Memory B cell (primary cell): ENCODE results near the gene CFD.
"Not testable (repeated sequence)": the region's sequence is repeated elsewhere in the genome, so short reads cannot be mapped to it uniquely, and the experiment has no call there.

ENCODE experiments used
- ATAC-seq: fragments of 150-1000 bp; cut with Tn5 transposase; 2 replicates; pipeline ENCODE4 v1.10.0; 2021; ENCODE audit warnings: low read depth, mild to moderate bottlenecking, moderate library complexity
- DNase-seq, 2 donors: peaks; one replicate each; pipeline ENCODE4 v3.0.0; 2022; ENCODE audit warnings: low spot score in 2 of 2
- H3K27ac Mint-ChIP-seq: one replicate; pipeline ENCODE4 v1.8.0; 2022; ENCODE audit warnings: mild to moderate bottlenecking, moderate library complexity, mixed read lengths
- H3K27me3 Mint-ChIP-seq: one replicate; pipeline ENCODE4 v1.8.0; 2022; ENCODE audit warnings: mixed read lengths
- H3K36me3 Mint-ChIP-seq: one replicate; pipeline ENCODE4 v1.8.0; 2022; ENCODE audit warnings: mild to moderate bottlenecking, mixed read lengths
- H3K4me1 Mint-ChIP-seq: one replicate; pipeline ENCODE4 v1.8.0; 2022; ENCODE audit warnings: mixed read lengths
- H3K4me3 Mint-ChIP-seq: one replicate; pipeline ENCODE4 v1.8.0; 2022; ENCODE audit warnings: mild to moderate bottlenecking, moderate library complexity, mixed read lengths
- H3K9me3 Mint-ChIP-seq: one replicate; pipeline ENCODE4 v1.8.0; 2022; ENCODE audit warnings: mixed read lengths

The CFD gene

DNA sequence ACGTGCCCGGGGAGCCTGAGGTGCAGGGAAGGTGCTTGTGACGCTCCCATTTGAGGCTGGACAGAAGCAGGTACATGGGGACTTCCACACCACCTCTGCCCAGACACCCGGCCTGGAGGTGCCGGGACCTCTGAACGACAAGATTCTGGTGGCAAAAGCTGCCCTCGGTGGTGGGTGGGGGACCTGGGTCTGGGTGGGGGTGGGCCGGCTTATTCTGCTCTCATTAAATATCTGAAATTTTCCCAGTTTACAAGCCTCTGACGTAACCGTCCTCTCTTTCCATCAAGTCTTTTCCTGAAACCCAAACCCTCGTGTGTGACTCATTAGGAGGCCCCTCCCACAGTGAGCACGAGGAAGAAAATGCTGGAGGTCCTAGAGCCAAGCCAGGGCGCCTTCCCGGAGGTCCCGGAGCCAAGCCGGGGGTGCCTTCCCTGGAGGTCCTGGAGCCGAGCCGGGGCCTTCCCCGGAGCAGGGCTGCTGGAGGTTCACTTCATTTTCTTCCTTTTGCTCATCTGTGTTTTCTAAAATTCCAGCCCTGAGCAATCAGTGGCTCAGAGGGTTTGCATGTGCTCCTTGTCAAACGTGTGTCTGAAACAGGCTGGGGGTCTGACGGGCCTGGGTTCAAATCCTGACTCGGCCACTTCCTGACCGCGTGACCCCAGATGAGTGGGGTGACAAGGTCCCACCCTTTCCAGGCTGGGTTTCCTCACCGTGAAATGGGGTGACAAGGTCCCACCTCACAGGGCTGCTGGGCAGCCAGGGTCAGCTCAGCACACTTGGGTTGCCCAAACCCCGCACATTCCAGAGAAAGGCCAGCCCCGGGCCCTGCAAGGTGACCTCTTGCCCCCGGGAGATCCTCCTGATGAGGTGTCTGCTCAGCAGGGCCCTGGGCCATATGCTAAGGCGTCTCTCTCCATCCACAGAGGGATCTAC lies 10.0 kb downstream of the CFD start:
- no peak overlapping the region for H3K4me3 Mint-ChIP-seq
- no peak for DNase-seq
- peaks cover 16% of the 10 kb centered on the region for H3K36me3 Mint-ChIP-seq
- H3K27me3 Mint-ChIP-seq, result no peaks in the 10 kb centered on the region
- H3K27ac Mint-ChIP-seq, result peak overlapping the region; percentile 76
- no peak for ATAC-seq
- H3K4me1 Mint-ChIP-seq, result peaks cover 16% of the 10 kb centered on the region
- no peaks in the 10 kb centered on the region for H3K9me3 Mint-ChIP-seq

DNA sequence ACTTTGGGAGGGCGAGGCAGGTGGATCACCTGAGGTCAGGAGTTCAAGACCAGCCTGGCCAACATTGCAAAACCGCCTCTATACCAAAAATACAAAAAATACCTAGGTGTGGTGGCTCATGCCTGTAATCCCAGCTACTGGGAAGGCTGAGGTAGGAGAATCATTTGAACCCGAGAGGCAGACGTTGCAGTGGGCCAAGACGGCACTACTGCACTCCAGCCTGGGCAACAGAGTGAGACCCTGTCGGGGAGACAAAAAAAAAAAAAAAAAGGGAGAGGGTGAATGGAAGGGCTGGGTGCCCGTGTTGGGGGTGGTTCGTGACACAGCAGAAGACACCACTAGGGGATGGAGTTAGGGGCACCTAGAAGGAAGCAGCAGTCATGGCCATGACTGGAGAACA lies 10.8 kb downstream of the CFD start:
- DNase-seq (no peak), ATAC-seq (no peak)
- Mint-ChIP-seq H3K4me1 (peaks cover 13% of the 10 kb centered on the region), H3K4me3 (peak overlapping the region; percentile 45), H3K36me3 (peaks cover 16% of the 10 kb centered on the region), H3K27me3 (no peaks in the 10 kb centered on the region), H3K9me3 (no peaks in the 10 kb centered on the region), H3K27ac (peak overlapping the region; percentile 76)

DNA sequence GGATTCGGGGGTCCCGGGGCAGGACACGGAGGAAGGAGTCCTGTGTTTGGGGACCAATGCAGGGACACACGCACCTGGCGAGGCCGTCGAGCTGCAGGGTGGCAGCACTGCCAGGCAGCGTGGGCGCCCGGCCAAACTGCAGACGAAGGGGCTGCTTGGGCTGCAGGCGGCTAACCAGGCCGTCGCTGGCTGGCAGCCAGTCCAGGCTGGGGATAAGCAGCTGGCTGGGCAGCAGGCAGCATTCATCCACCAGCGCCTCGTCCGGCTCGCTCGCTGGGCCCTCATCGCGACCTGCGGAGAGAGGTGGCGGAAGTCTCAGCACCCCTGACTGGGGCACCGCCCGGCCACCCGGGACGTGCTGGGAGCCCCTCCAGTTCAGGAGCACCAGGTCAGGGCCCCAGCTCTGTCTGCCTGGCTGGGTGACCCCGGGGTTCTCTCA lies 11.5 kb downstream of the CFD start:
- Mint-ChIP-seq H3K4me3 (no peak overlapping the region), H3K27ac (peak overlapping the region; percentile 90), H3K27me3 (no peaks in the 10 kb centered on the region), H3K4me1 (peaks cover 15% of the 10 kb centered on the region), H3K9me3 (no peaks in the 10 kb centered on the region), H3K36me3 (peaks cover 16% of the 10 kb centered on the region)
- DNase-seq (no peak), ATAC-seq (no peak)

DNA sequence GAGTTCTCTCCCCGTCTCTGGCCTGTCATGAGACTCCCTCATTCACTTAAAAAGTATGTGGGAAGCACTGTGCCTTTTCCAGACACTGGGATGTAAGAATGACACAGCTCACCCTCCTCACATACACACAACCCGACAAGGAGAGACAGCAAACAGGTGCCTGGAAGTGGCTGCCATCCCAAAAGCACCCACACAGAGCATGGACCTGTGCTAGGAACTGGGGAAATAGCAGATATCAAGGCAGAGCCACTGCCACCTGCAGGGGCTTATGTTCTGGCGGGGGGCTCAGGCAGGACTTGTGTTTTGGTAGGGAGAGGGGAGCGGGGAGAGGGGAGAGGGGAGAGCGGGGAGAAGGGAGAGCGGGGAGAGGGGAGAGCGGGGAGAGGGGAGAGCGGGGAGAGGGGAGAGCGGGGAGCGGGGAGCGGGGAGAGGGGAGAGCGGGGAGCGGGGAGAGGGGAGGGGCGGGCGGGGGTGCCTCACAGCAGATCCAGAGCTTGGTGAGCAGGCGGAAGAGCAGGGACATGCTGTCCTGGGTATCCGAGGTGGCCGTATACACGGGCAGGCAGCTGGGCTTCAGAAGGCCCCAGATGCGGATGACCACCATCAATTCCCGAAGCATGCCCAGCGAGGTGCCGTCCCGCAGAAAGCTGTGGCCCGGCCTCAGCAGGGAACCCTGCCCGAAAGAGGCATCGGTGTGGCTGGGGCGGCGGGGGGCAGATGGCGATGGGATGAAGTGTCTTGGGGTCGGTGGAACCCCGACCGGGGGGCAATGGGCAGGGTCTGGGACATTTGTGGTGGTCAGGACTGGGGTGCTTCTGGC lies 12.2 kb downstream of the CFD start:
- Mint-ChIP-seq H3K9me3 (no peaks in the 10 kb centered on the region), H3K27me3 (no peaks in the 10 kb centered on the region), H3K36me3 (peaks cover 16% of the 10 kb centered on the region), H3K4me1 (peaks cover 17% of the 10 kb centered on the region), H3K27ac (peak overlapping the region; percentile 90), H3K4me3 (peak overlapping the region; percentile 88)
- DNase-seq, result no peak
- no peak for ATAC-seq

DNA sequence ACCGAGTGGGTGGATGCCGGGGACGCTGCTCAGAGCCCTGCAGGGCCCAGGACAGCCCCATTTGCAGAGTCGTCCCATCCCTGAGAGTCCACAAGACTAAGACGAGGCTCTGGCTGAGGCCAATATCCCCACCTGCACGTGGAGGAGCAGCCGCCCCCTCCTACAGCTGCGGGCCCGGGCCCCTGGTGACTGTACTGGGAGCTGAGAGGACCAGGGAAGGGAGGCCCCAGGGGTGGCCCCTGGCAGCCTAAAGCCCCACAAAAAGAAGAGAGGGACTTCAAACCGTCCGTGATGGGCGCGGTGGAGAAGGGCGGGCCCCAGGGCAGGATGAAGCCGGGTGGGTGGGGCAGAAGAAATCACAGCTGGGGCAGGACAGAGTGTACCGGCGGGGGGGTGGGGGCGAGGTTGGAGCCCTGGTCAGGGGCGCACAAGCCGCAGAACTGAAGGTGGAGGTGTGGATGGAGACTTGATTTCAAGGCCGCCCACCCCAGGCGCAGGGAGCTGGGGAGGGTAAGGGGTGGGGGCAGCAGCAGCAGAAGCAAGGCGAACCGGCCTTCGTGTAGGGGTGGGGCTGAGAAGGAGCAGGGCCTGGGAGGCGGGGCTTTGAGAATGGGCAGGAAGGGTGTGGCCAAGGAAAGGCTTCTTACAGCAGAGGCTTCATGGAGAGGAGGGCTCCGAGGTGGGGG lies 12.9 kb downstream of the CFD start:
- peak overlapping the region; percentile 90 for H3K27ac Mint-ChIP-seq

DNA sequence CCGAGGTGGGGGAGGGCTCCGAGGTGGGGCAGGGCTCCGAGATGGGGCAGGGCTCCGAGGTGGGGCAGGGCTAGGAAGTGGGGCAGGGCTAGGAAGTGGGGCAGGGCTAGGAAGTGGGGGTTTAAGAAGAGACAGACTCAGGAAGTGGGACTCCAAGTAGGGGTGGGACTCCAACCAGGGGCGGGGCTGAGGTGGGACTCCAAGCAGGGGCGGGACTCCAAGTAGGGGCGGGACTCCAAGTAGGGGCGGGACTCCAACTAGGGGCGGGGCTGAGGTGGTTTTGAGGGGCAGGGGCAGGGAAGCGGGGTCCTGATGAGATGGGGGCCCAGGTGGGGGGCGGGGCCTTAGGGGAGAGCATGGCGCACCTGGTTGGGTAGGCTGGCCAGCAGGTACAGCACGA lies 13.6 kb downstream of the CFD start:
- Mint-ChIP-seq H3K27me3 (no peaks in the 10 kb centered on the region), H3K4me1 (peaks cover 17% of the 10 kb centered on the region), H3K36me3 (peaks cover 11% of the 10 kb centered on the region), H3K9me3 (no peaks in the 10 kb centered on the region), H3K4me3 (peak overlapping the region; percentile 78), H3K27ac (peak overlapping the region; percentile 90)
- peak; percentile 81 for ATAC-seq
- peak; percentile 47 to 79 for DNase-seq

More for the DNA sequence above, 12.9 kb downstream of the CFD start:
- Mint-ChIP-seq H3K9me3 (no peaks in the 10 kb centered on the region), H3K4me3 (peak overlapping the region; percentile 88), H3K27me3 (no peaks in the 10 kb centered on the region), H3K4me1 (peaks cover 17% of the 10 kb centered on the region), H3K36me3 (peaks cover 14% of the 10 kb centered on the region)
- ATAC-seq (peak; percentile 79), DNase-seq (peak; percentile 83 to 87)

DNA sequence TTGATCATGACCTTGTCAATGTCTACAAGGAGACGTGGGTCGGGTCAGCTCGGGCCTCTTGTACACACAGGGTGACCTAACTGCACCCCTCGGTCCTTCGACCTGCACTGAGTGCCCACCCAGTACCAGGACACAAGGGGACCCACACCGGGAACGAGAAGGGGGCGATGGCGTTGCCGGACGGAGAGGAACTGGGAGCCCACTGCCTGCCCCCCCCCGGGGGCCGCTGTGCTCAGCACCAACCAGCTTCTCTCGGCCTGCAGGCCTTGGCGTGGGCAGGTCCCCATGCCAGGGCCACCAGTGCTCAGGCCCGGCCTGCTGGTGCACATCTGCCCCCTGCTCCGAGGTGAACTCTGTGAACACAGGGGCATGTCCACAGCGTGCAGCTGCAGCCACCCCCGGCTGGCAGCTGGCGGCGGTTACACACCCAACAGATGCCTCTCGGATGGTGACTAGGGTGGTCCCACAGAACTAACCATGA lies 14.1 kb downstream of the CFD start:
- Mint-ChIP-seq H3K27me3 (no peaks in the 10 kb centered on the region), H3K27ac (no peak overlapping the region), H3K9me3 (no peaks in the 10 kb centered on the region), H3K36me3 (peaks cover 9% of the 10 kb centered on the region), H3K4me1 (peaks cover 17% of the 10 kb centered on the region), H3K4me3 (no peak overlapping the region)
- ATAC-seq (no peak), DNase-seq (no peak)

DNA sequence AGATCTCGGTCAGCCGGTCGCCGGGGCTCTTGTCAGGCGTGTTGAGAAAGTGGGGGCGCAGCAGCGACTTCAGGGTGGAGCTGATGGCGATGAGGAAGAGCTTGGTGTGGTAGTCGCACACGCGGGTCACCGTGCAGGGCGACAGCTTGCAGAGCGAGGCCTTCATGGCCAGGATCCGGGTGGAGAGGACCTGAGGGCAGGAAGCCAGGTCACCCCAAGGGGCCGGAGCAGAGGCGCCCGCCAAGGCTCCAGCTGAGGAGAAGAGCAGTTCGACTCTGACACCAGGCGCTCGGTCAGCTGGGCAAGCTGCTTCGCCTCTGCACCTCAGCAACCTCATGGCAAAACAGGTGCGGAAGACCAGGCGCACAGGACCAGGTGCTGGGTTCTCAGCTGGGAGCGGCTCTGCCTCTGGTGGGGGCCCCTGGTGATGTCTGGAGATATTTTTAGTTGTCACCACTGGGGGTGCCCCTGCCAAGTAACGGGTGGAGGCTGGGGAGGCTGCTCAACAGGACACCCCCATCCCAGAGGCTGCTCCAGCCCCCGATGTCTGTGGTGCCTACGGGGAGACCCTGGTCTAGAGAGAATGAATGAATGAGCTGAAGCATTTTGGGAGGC lies 15.9 kb downstream of the CFD start:
- H3K27ac Mint-ChIP-seq, result no peak overlapping the region
- H3K27me3 Mint-ChIP-seq, result no peaks in the 10 kb centered on the region
- peaks cover 12% of the 10 kb centered on the region for H3K36me3 Mint-ChIP-seq
- no peak overlapping the region for H3K4me3 Mint-ChIP-seq
- no peak for ATAC-seq
- peaks cover 20% of the 10 kb centered on the region for H3K4me1 Mint-ChIP-seq
- no peak for DNase-seq
- H3K9me3 Mint-ChIP-seq, result no peaks in the 10 kb centered on the region

DNA sequence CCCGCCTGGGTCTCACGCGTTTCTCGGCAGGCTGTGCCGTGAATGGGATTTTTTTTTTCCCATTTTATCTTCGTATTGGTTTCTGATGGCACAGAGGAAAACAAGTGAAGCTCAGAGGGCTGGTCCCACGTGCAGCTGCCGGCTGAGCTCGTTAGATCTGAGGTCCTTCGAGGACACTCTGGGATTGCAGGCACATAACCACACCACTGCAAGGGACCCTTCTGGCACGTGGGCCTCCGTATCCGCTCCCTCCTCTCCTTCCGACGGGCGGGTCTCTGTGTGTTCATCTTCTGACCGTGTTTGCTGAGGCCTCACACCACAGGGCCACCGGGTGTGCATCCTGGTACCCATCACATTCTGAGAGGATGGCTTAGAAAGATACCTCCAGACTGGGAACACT lies 16.6 kb downstream of the CFD start:
- H3K4me3 Mint-ChIP-seq, result no peak overlapping the region
- ATAC-seq, result no peak
- no peak overlapping the region for H3K27ac Mint-ChIP-seq
- H3K9me3 Mint-ChIP-seq, result no peaks in the 10 kb centered on the region
- no peaks in the 10 kb centered on the region for H3K27me3 Mint-ChIP-seq
- peaks cover 10% of the 10 kb centered on the region for H3K36me3 Mint-ChIP-seq
- H3K4me1 Mint-ChIP-seq, result peaks cover 19% of the 10 kb centered on the region
- no peak for DNase-seq

DNA sequence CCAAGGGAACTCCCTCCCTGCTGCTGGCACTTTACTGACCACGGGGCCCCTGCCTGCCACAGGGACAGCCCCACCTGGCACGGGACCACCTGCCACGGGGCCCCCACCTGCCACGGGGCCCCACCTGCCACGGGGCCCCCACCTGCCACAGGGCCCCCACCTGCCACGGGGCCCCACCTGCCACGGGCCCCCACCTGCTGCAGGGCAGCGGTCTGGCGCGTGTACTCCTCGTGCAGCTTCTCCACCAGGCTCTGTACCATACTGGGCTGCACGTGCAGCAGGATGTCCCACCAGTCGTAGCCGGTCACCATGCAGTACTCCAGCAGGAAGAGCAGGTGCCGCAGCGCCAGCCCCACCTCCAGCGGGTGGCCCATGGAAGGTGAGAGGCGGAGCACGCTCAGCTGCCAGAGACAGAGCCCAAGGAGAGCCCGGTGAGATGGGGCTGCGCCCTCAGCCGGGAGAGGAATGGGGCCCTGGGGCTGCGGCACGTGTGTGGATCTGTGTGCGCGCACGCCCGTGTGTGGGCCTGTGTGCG lies 17.4 kb downstream of the CFD start:
- H3K4me1 Mint-ChIP-seq, result peaks cover 17% of the 10 kb centered on the region
- no peak for DNase-seq
- H3K4me3 Mint-ChIP-seq, result no peak overlapping the region
- H3K9me3 Mint-ChIP-seq, result no peaks in the 10 kb centered on the region
- H3K27me3 Mint-ChIP-seq, result no peaks in the 10 kb centered on the region
- peaks cover 8% of the 10 kb centered on the region for H3K36me3 Mint-ChIP-seq
- no peak overlapping the region for H3K27ac Mint-ChIP-seq
- ATAC-seq, result no peak

DNA sequence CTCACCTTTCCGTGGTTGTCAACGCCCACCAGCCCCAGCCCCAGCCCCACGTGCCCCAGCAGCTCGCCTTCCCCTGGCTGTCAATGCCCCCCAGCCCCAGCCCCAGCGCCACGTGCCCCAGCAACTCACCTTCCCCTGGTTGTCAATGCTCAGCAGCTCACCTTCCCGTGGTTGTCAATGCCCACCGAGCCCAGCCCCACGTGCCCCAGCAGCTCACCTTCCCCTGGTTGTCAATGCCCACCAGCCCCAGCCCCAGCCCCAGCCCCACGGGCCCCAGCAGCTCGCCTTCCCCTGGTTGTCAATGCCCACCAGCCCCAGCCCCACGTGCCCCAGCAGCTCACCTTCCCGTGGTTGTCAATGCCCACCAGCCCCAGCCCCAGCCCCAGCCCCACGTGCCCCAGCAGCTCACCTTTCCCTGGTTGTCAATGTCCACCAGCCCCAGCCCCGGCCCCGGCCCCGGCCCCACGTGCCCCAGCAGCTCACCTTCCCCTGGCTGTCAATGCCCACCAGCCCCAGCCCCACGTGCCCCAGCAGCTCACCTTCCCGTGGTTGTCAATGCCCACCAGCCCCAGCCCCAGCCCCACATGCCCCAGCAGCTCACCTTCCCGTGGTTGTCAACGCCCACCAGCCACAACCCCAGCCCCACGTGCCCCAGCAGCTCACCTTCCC lies 18.7 kb downstream of the CFD start:
- not testable (repeated sequence) for H3K9me3 Mint-ChIP-seq, H3K27ac Mint-ChIP-seq, H3K36me3 Mint-ChIP-seq, H3K27me3 Mint-ChIP-seq, H3K4me3 Mint-ChIP-seq, DNase-seq, H3K4me1 Mint-ChIP-seq, ATAC-seq

DNA sequence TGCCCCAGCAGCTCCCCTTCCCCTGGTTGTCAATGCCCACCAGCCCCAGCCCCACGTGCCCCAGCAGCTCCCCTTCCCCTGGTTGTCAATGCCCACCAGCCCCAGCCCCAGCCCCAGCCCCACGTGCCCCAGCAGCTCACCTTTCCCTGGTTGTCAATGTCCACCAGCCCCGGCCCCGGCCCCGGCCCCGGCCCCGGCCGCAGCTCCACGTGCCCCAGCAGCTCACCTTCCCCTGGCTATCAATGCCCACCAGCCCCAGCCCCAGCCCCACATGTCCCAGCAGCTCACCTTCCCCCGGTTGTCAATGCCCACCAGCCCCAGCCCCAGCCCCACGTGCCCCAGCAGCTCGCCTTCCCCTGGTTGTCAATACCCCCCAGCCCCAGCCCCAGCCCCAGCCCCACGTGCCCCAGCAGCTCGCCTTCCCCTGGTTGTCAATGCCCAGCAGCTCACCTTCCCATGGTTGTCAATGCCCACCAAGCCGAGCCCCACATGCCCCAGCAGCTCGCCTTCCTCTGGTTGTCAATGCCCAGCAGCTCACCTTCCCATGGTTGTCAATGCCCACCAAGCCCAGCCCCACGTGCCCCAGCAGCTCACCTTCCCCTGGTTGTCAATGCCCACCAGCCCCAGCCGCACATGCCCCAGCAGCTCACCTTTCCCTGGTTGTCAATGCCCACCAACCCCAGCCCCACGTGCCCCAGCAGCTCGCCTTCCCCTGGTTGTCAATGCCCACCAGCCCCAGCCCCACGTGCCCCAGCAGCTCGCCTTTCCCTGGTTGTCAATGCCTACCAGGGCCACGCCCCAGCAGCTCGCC lies 19.5 kb downstream of the CFD start:
- not testable (repeated sequence) for H3K36me3 Mint-ChIP-seq, H3K4me1 Mint-ChIP-seq, ATAC-seq, DNase-seq, H3K27me3 Mint-ChIP-seq, H3K4me3 Mint-ChIP-seq, H3K9me3 Mint-ChIP-seq
- H3K27ac Mint-ChIP-seq, result peak overlapping the region; percentile 75
